AG04449 (cell line): Measurements from ENCODE around the gene GABRD.

Experiments used
- CTCF ChIA-PET: fragments of 350-600 bp; formaldehyde crosslinking; extraction: SDS; loops from one replicate; lab custom pipeline; 2021; ENCODE audit warnings: antibody characterized with exemption; lab: Yijun Ruan, JAX
- POLR2A ChIA-PET: fragments of 400-600, 350-600 bp; formaldehyde crosslinking; extraction: SDS; loops from one replicate; lab custom pipeline; 2020; ENCODE audit warnings: antibody characterized with exemption, inconsistent platforms; lab: Yijun Ruan, JAX
- DNase-seq: peaks from one replicate; pipeline ENCODE4 v3.0.0-alpha.2; 2010; ENCODE audit warnings: low read depth, low spot score
- H3K4me3 ChIP-seq: 2 replicates; pipeline ENCODE4 v1.5.1; 2011; ENCODE audit warnings: low read depth, mild to moderate bottlenecking, control low read depth, low read length
- TF ChIP-seq, protein P1 (sequence below): IDR thresholded peaks from one replicate; pipeline ENCODE4 v1.5.1; 2011; ENCODE audit warnings: mild to moderate bottlenecking, moderate library complexity, low read length, control low read depth, inconsistent platforms; ENCODE audit not compliant: insufficient read depth; ENCODE audit errors: missing control alignments

Gene GABRD, protein sequence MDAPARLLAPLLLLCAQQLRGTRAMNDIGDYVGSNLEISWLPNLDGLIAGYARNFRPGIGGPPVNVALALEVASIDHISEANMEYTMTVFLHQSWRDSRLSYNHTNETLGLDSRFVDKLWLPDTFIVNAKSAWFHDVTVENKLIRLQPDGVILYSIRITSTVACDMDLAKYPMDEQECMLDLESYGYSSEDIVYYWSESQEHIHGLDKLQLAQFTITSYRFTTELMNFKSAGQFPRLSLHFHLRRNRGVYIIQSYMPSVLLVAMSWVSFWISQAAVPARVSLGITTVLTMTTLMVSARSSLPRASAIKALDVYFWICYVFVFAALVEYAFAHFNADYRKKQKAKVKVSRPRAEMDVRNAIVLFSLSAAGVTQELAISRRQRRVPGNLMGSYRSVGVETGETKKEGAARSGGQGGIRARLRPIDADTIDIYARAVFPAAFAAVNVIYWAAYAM

DNA sequence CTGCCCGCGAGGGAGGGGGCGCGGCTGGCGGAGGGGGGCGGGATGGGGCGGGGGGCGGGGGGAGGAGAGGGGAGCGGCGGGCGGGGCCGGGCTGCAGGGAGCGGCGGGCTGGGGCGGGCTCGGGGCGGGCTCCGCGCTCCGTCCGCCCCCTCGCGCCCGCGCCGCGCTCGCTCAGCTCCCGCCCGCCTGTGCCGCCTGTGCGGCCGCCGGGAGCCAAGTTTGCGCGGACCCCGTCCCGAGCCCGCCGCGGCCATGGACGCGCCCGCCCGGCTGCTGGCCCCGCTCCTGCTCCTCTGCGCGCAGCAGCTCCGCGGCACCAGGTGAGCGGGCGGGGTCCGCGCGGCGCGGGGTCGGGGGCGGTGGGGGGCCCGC, at the start of gene GABRD:
Gene GABRD (plus strand): TSS at position 174 of the 372 bp plus-strand sequence. CDS start 79 bp downstream, at position 253.
- ChIA-PET POLR2A (no interaction called here), CTCF (interaction anchor here (2.1 kb wide), 1 partner anchor 58 kb away, joined by 9 read pairs; no protein-coding TSS in a partner anchor)
- no peak for DNase-seq

DNA sequence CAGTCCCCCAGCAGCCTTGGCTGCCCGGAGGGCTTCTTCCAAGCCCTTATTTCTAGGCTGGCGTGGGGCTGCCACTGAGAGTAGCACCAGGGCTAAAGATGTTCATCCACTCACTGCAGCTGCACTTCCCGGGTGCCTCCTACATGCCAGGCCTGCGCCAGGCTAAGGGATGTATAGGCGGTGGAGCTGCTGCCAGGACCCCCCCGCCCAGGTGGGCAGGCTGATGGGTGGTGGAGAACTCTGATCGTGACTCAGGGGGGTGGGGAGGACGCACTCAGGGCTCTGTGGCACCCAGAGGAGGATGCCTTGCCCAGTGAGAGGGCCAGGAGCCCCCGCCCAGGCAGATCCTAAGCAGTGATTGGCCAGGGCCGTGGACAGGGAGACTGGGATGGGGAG, 49.6 kb upstream of the GABRD start:
- POLR2A ChIA-PET = no interaction called here
- no peak overlapping the region for H3K4me3 ChIP-seq
- CTCF ChIA-PET = interaction anchor here (0.5 kb wide), 1 partner anchor 11 kb away, joined by 3 read pairs; no protein-coding TSS in a partner anchor
- no peak for DNase-seq
- TF ChIP-seq, protein P1, sequence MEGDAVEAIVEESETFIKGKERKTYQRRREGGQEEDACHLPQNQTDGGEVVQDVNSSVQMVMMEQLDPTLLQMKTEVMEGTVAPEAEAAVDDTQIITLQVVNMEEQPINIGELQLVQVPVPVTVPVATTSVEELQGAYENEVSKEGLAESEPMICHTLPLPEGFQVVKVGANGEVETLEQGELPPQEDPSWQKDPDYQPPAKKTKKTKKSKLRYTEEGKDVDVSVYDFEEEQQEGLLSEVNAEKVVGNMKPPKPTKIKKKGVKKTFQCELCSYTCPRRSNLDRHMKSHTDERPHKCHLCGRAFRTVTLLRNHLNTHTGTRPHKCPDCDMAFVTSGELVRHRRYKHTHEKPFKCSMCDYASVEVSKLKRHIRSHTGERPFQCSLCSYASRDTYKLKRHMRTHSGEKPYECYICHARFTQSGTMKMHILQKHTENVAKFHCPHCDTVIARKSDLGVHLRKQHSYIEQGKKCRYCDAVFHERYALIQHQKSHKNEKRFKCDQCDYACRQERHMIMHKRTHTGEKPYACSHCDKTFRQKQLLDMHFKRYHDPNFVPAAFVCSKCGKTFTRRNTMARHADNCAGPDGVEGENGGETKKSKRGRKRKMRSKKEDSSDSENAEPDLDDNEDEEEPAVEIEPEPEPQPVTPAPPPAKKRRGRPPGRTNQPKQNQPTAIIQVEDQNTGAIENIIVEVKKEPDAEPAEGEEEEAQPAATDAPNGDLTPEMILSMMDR = no peak

More for the DNA sequence above, at the start of gene GABRD:
- no peak within 1 kb of the TSS for H3K4me3 ChIP-seq
- TF ChIP-seq, protein P1 = no peak

DNA sequence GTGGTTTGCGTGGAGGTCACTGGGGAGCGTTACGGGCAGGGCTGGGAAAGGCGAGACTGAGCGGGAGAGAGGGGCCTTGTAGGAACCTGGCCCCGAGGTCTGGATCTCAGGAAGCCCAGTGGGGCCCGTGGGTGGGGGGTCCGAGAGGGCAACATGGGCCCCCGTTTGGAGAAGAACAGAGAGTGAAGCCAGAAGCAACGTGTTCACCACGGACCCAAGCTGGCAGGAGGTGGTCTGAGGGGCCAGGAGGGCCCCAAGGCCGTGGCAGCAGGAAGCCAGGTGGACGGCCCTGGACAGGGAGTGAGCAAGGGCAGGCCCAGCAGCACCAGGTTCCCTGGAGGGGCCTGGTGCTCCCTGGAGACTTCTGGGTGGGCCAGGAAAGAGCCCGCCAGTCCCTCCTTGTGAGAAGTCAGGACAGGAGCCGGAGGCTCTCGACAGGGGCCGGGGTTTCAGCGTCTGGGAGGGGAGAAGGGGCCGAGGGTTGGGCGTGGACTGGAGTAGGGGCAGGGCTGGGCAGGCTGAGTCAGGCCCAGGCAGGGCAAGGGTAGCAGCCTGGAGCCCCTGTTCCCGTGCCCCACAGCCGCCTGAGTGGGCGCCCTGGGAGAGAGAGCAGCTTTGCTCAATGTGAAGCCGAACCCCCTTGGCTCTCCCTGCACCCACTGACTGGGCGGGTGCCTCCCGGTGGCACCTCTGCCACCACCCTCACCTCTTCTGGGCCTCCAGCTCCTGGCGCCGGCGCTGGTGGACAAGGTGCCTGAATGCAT, 49.0 kb upstream of the GABRD start:
- TF ChIP-seq, protein P1 = no peak
- no peak for DNase-seq
- H3K4me3 ChIP-seq = no peak overlapping the region
- CTCF ChIA-PET = interaction anchor here (0.5 kb wide), 1 partner anchor 11 kb away, joined by 3 read pairs; no protein-coding TSS in a partner anchor
- POLR2A ChIA-PET = no interaction called here

DNA sequence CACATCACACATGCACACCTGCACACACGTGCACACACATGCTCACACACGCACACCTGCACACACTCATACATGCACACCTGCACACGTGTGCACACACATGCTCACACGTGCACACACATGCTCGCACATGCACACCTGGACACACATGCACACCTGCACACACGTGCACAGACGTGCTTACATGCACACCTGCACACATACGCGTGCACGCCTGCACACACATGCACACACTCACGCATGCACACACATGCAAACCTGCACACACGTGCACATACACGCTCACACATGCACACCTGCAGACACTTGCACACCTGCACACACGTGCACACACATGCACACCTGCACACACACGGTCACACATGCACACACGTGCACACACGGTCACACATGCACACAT, 48.1 kb upstream of the GABRD start:
- TF ChIP-seq, protein P1 = no peak
- ChIA-PET CTCF (no interaction called here), POLR2A (no interaction called here)
- no peak for DNase-seq
- H3K4me3 ChIP-seq = no peak overlapping the region

DNA sequence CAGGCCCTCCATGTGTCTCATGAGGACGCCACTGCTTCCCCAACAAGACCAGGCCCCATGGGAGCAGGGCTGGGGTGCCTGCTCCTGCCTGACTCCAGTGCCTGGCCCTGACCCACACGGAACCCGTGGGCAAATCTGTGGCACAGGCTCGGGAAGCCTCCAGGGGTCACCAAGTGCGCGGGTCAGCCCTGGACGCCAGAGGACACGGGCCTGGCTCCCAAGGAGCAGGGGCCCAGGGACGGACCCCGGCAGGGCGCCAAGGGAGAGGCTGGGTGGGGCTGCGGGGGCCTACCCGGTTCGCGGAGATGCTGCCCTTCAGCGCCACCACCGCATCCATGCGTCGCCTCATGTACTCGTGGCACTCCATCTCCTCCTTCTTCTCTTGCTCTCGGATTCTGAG, 47.5 kb upstream of the GABRD start:
- TF ChIP-seq, protein P1 = no peak
- ChIA-PET POLR2A (no interaction called here), CTCF (no interaction called here)
- H3K4me3 ChIP-seq = no peak overlapping the region
- no peak for DNase-seq
